ENCODE measurements around the gene CAMLG. TPM values are rescaled to one million over a fixed set of nuclear protein-coding genes. Genes with fewer than 3 reads are reported as not detected.
A peak's percentile ranks its signal among the peaks of the same experiment; 100 is the strongest.
"Not testable (repeated sequence)": the region's sequence is repeated elsewhere in the genome, so short reads cannot be mapped to it uniquely, and the experiment has no call there.

CAMLG gene
- 27.0 TPM for total RNA-seq
- long read RNA-seq, transcript CAMLG-202 (3 exons, 895 nt) = minor isoform, 8 of 60 reads
- long read RNA-seq, transcript CAMLG-201 (4 exons, 2,221 nt) = major isoform, 40 of 60 reads
- long read RNA-seq, partial matches to known transcripts = 2 of 60 reads
- long read RNA-seq, other reads (novel, unspliced or antisense) = 10 of 60 reads

GRCh38 chr5:134738133-134738962 is at the start of gene CAMLG:
TSS of gene CAMLG (plus strand) at chr5:134738548. CDS start at chr5:134738621, 73 bp downstream.
- peak; percentile 99 for ATAC-seq
- Histone ChIP-seq H3K27me3 (no peaks in the 10 kb centered on the region), H3K4me3 (peak within 1 kb of the TSS; percentile 60), H3K9me3 (no peaks in the 10 kb centered on the region), H3K36me3 (peaks cover 15% of the 10 kb centered on the region), H3K27ac (peak within 1 kb of the TSS; percentile 95), H3K4me1 (peaks cover 15% of the 10 kb centered on the region)
- TF ChIP-seq, protein P1, sequence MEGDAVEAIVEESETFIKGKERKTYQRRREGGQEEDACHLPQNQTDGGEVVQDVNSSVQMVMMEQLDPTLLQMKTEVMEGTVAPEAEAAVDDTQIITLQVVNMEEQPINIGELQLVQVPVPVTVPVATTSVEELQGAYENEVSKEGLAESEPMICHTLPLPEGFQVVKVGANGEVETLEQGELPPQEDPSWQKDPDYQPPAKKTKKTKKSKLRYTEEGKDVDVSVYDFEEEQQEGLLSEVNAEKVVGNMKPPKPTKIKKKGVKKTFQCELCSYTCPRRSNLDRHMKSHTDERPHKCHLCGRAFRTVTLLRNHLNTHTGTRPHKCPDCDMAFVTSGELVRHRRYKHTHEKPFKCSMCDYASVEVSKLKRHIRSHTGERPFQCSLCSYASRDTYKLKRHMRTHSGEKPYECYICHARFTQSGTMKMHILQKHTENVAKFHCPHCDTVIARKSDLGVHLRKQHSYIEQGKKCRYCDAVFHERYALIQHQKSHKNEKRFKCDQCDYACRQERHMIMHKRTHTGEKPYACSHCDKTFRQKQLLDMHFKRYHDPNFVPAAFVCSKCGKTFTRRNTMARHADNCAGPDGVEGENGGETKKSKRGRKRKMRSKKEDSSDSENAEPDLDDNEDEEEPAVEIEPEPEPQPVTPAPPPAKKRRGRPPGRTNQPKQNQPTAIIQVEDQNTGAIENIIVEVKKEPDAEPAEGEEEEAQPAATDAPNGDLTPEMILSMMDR (IDR thresholded peaks at IDR 0.05) = peak; percentile 60
- intact Hi-C loops (cut with DNase I) = no loop called here
- peak; percentile 99 for DNase-seq

DNA sequence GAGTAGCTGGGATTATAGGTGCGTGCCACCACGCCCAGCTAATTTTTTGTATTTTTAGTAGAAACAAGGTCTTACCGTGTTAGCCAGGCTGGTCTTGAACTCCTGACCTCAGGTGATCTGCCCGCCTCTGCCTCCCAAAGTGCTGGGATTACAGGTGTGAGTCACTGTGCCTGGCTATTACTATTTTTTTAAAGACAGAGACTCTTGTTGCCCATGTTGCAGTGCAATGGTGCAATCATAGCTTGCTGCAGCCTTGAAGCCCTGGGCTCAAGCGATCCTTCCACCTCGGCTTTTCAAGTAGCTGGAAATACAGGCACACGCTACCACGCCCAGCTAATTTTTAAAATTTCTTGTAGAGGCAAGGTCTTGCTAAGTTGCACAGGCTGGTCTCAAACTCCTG is 48.2 kb upstream of the CAMLG start:
- intact Hi-C loops (cut with DNase I); DNase-seq; H3K27me3 ChIP-seq; H3K4me3 ChIP-seq; H3K9me3 ChIP-seq; ATAC-seq; H3K27ac ChIP-seq; H3K4me1 ChIP-seq: not testable (repeated sequence)
- peaks cover 95% of the 10 kb centered on the region for H3K36me3 ChIP-seq

GRCh38 chr5:134692722-134693121 is 45.6 kb upstream of the CAMLG start:
- intact Hi-C loops (cut with DNase I) = no loop called here
- Histone ChIP-seq H3K27me3 (no peaks in the 10 kb centered on the region), H3K36me3 (peaks cover 88% of the 10 kb centered on the region), H3K4me1 (no peaks in the 10 kb centered on the region), H3K27ac (no peak overlapping the region), H3K4me3 (no peak overlapping the region), H3K9me3 (no peaks in the 10 kb centered on the region)
- ATAC-seq (no peak), DNase-seq (no peak)
- TF ChIP-seq, protein P1 (IDR thresholded peaks at IDR 0.05) = no peak

- H3K4me1 ChIP-seq = no peaks in the 10 kb centered on the region
- TF ChIP-seq, protein P1 (IDR thresholded peaks at IDR 0.05) = no peak
- no peak overlapping the region for H3K27ac ChIP-seq
- no peak overlapping the region for H3K4me3 ChIP-seq
- ATAC-seq = no peak
- peaks cover 96% of the 10 kb centered on the region for H3K36me3 ChIP-seq
- no peaks in the 10 kb centered on the region for H3K9me3 ChIP-seq
- no peaks in the 10 kb centered on the region for H3K27me3 ChIP-seq
- DNase-seq = no peak
- intact Hi-C loops (cut with DNase I) = no loop called here
Measured at GRCh38 chr5:134708301-134708700, 30.0 kb upstream of the CAMLG start.

GRCh38 chr5:134714120-134714519 is 24.2 kb upstream of the CAMLG start:
- intact Hi-C loops (cut with DNase I) = no loop called here
- no peaks in the 10 kb centered on the region for H3K4me1 ChIP-seq
- TF ChIP-seq, protein P1 (IDR thresholded peaks at IDR 0.05) = no peak
- no peak overlapping the region for H3K27ac ChIP-seq
- H3K9me3 ChIP-seq = no peaks in the 10 kb centered on the region
- no peaks in the 10 kb centered on the region for H3K27me3 ChIP-seq
- no peak overlapping the region for H3K4me3 ChIP-seq
- H3K36me3 ChIP-seq = peaks cover 96% of the 10 kb centered on the region
- ATAC-seq = no peak
- no peak for DNase-seq

- ATAC-seq = no peak
- Histone ChIP-seq H3K4me1 (no peaks in the 10 kb centered on the region), H3K27ac (no peak overlapping the region), H3K4me3 (no peak overlapping the region), H3K36me3 (peaks cover 96% of the 10 kb centered on the region), H3K27me3 (no peaks in the 10 kb centered on the region), H3K9me3 (no peaks in the 10 kb centered on the region)
- TF ChIP-seq, protein P1 (IDR thresholded peaks at IDR 0.05) = no peak
- DNase-seq = no peak
- intact Hi-C loops (cut with DNase I) = no loop called here
Measured at GRCh38 chr5:134714541-134714940, 23.8 kb upstream of the CAMLG start.

DNA sequence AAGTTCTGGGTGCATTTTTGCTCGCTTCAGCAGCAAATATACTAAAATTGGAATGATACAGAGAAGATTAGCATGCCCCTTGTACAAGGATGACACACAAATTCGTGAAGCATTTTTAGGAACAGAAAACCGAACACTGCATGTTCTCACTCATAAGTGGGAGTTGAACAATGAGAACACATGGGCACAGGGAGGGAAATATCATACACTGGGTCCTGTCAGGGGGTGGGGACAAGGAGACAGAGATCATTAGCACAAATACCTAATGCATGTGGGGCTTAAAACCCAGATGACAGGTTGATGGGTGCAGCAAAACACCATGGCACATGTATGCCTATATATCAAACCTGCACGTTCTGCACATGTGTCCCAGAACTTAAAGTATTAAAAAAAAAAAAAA is 22.9 kb upstream of the CAMLG start:
- intact Hi-C loops (cut with DNase I); ATAC-seq; H3K27me3 ChIP-seq; H3K4me3 ChIP-seq; H3K27ac ChIP-seq; H3K4me1 ChIP-seq; DNase-seq; H3K9me3 ChIP-seq: not testable (repeated sequence)
- H3K36me3 ChIP-seq = peaks cover 94% of the 10 kb centered on the region
